ENCODE data around the gene FGFR1OP2.
"Not testable (repeated sequence)": the region's sequence is repeated elsewhere in the genome, so short reads cannot be mapped to it uniquely, and the experiment has no call there.

Gene FGFR1OP2

DNA sequence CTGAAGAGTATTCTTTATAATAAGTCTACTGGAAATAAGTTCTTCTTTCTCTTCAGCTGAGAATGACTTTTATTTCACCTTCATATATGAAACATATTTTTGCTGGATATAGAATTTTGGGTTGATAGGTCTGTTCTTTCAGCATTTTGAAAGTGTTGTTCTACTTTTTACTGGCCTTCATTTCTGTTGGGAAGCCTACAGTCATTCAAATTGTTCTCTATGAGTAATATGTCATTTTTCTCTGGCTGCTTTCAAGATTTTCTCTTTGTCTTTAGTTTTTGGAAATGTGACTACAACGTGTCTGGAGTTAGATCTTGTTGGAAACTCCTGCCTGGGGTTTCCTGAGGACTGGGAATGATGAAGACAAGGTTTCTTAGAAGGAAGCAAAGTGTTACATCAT, 10.0 kb downstream of the FGFR1OP2 start:
- DNase-seq, result no peak

DNA sequence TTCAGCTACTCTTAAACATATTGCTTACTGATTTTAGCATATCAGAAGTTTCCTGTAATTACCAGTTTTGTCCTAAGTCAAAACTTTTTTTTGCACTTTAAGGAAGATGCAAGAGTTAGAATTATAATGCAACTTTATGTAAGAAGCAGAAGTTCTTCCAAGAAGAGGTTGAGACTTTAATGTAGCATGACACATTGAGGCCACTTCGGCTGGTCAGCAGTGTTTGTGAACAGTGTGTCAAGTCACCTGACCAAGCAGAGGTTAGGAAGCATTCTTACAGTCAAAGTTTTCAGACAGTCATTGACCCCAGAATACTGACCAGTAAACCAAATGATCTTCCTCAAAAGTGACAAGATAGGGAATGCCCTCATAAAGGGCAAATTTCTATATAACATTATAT, 15.2 kb downstream of the FGFR1OP2 start:
- no peak for DNase-seq

GRCh38 chr12:26954027-26954426, 15.8 kb downstream of the FGFR1OP2 start:
- DNase-seq, result no peak

DNA sequence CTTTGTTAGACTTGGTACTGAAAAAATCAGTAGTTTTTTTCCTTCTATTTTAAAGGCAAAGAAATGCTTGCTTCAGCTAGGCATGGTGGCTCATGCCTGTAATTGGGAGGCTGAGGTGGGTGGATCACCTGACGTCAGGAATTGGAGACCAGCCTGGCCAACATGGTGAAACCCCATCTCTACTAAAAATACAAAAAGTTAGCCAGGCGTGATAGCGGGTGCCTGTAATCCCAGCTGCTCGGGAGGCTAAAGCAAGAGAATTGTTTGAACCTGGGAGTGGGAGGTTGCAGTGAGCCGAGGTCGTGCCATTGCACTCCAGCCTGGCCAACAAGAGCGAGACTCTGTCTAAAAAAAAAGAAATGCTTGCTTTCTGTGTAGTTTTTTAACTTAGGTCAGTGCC, 23.1 kb downstream of the FGFR1OP2 start:
- not testable (repeated sequence) for DNase-seq

GRCh38 chr12:26961803-26962202, 23.5 kb downstream of the FGFR1OP2 start:
- DNase-seq, result no peak

DNA sequence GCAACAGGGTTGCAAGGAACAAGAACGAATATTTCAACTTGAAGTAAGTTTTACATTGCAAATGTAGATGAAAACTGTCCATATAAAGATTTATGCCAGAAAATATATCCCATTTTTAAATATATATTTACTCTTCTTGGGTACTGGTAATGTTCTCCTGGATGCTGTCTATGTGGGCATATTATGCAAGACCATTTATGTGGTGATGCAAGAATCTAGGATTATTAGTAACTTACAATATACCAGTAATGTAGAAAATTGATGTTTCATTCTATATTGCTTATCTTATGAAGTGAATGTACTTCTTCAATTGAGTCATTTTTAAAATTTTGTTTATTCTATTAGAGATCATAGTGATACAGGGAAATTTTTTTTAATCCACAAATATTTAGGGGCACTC, 25.1 kb downstream of the FGFR1OP2 start:
- no peak for DNase-seq

DNA sequence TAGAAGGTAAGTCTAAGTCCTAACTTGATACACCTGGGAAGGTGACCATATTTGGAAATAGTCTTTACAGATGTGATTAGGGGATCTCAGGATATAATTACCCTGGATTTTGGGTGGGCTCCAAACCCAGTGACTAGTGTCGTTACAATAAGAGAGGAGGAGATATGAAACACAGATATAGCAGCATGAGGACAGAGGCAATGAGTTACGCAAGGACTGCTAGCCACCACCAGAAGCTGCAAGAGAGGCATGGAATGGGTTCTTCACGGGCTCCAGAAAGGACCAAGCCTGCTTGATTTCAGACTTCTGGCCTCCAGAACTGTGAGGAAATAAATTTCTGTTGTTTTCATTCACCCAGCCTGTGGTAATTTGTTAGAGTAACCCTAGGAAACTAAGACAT, 28.6 kb downstream of the FGFR1OP2 start:
- no peak for DNase-seq

DNA sequence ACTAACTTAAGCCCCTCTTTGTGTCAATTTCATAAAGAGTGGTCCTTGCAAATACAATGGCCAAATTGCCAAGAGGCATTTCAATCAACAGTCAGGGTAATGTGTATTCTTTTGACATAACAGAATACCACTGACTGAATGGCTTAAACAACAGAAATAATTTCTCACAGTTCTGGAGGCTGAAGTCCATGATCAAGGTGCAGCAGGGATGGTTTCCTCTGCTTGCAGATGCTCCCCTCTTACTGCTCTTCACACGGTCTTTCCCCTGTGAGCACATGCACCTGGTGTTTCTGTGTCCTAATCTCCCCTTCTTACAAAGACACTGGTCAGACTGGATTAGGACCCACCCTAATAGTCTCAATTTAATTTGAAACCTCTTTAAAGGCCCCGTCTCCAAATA, 31.9 kb downstream of the FGFR1OP2 start:
- no peak for DNase-seq

DNA sequence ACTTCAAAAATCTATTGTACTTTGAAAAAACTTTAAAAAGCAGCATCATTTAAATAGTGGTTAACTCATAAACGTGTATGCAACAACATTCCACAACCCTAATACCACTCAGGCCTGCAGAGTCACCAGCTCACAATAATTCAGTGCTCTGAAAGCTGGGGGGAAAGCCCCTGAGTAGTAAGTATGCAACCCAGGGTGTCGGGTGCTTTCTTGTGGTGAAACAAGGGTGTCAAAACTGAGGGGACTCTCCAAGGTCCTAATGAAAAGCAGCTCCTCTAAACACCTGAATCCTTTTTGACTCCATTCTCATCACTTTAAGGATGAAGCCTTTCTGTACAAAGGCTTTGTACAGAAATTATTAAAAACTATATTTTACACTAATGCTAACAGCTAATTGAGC, 33.7 kb downstream of the FGFR1OP2 start:
- DNase-seq, result no peak

GRCh38 chr12:26976687-26977086, 38.4 kb downstream of the FGFR1OP2 start:
- no peak for DNase-seq

DNA sequence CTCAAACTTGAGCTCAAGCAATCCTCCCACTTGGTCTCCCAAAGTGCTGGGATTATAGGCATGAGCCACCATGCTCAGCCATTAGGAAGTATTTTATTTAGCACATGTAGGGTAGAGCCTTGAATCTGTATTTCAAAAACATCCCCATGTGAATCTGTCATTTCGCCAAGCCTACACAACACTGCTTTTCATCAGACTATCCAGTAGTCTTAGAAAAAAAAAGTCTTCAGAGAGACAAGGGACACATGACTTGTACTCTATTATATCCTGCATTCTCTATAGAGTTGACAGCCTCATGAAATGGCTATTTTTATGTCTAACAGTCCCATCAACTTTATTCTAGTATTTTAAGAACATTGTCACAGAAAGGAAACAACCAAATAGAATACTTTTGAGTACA, 40.5 kb downstream of the FGFR1OP2 start:
- DNase-seq, result no peak

- no peak for DNase-seq
Observed at GRCh38 chr12:26979733-26980132, 41.5 kb downstream of the FGFR1OP2 start.

- DNase-seq, result no peak
Observed at GRCh38 chr12:26982866-26983265, 44.6 kb downstream of the FGFR1OP2 start.

- no peak for DNase-seq
Observed at GRCh38 chr12:26987634-26988424, 49.6 kb downstream of the FGFR1OP2 start.

DNA sequence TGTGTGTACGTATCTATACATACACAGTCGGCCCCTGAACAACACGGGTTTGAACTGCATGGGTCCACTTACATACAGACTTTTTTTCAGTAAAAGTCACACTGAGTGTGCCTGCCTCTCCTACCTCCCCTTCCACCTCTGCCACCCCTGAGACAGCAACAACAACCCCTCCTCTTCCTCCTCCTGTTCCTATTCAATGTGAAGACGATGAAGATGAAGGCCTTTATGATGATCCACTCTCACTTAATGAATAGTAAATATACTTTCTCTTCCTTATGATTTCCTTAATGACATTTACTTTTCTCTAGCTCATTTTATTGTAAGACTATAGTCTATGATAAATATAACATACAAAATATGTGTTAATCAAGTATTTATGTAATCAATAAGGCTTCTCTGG, 50.4 kb downstream of the FGFR1OP2 start:
- DNase-seq, result no peak

- DNase-seq, result no peak
Observed at GRCh38 chr12:26989873-26990272, 51.6 kb downstream of the FGFR1OP2 start.

- DNase-seq, result no peak
Observed at GRCh38 chr12:26991826-26992225, 53.6 kb downstream of the FGFR1OP2 start.

DNA sequence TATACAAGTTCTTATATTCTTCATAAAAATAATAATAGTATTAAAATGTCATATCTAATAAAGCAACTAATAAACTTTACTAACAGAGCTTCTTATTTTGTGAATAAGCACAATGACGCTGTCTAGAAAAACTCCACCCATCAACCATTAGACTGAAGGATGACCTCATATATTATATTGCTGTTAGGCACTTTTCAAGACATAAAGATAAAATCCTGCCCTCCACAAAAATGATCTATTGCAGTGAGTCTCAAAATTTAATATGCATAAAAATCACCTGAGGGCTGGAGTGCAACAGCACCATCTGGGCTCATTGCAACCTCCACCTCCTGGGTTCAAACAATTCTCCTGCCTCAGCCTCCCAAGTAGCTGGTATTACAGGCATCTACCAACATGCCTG, 55.8 kb downstream of the FGFR1OP2 start:
- DNase-seq, result no peak

DNA sequence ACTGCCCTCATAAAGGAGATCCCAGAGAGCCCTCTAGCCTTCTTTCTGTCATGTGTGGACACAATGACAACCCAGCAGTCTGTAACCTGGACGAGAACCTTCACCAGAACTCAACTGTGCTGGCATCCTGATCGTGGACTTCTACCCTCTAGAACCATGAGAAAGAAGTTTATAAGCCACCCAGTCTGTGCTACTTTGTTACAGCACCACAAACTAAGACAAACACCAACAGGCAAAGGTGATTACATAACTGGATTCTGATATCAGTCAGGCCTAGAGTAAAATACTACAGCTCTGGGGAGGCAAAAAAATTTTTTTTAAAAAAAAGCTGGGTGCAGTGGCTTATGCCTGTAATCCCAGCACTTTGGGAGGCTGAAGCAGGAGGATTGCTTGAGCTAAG, 57.4 kb downstream of the FGFR1OP2 start:
- DNase-seq, result no peak

GRCh38 chr12:26997003-26997402, 58.7 kb downstream of the FGFR1OP2 start:
- no peak for DNase-seq

DNA sequence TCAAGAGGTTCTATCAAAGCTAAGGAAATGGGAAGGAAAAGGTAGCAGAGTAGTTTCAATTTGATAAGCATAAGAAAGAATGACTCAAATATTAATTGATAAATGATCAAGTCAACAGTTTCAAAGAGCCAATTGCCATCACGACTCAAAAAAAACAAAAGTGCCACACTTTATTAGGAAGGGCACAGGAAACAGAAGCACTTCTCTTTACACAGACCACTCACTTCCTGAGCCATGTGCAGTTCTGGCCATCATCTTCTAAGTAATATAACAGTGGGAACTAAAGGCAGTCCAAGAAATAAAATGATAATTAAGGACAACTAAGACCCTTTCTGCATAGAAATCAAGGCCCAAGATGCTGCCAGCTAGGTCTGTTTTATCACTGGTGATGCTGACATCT, 62.7 kb downstream of the FGFR1OP2 start:
- no peak for DNase-seq

DNA sequence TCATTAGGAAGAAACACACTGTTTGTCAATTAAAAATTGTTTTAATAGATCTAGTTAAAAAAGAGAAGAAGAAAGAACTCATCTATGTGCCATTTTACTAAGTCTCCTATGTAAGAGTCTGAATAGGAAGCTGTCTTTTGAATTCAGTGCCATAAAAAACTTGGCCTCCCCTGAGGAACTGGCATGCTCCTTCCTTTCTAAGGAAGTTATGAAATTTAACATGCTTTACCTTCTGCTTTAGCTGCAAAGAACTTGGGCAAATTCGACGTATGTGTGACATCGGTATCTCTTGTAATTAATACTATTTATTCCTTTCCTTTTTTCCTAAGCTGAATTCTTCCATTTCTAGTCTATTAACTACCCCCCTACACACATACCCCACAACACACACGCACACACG, 63.4 kb downstream of the FGFR1OP2 start:
- no peak for DNase-seq

GRCh38 chr12:27002141-27002540, 63.9 kb downstream of the FGFR1OP2 start:
- no peak for DNase-seq

DNA sequence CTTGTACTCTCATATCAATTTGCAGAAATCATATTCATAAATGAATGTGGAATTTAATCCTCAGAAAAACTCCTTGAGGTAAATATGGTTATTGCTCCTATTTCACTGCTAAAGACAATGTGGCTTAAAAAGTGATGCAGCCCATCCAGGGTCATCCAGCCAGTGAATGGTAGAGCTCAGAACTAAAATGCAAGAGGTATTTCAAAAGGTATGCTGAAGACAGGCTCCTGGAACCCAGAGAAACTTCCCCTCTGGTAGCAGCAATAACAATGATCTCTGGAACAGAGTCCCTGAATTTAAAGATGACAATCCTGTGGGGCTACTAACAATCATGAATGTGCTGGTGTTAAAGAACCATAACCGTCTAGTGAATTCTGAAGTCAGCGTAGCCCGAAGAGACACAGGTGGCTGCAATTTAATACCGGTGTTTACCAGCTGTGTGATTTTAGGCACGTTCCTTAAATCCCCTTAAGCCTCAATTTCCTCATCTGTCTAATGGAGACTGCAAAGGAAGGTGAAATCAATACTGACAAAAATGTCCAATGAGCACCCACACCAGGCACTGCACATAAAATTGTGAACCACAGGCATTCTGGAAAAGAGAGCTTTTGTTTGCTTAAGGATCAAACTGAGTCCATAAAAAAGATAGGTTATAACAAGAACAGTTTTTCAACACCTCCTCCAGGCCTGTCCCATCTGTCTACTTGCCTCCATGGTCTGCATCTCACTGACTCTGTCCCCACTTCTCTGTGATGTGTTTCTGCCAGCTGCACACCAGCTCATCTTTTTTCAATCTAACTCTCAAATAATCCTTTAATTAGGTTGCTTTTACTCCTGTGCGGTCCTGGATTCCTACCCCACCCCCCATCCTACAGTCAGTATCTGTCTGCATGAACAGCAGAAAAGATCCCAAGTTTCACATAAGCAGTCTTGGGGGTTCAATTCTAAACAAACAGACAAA, 65.4 kb downstream of the FGFR1OP2 start:
- peak; percentile 92 for DNase-seq

All from NCI-H2171 (cell line).